GM20431 (cell line): Measurements from ENCODE around the gene SOX6.

ENCODE experiments used
- in situ Hi-C: fragments of 300-500 bp; cut with MseI, MboI; formaldehyde crosslinking; loops from one replicate; pipeline ENCODE4 v1.15.0; 2020; ENCODE audit warnings: low sequenced_read_pairs; ENCODE audit not compliant: unreplicated experiment

SOX6 gene

GRCh38 chr11:16367252-16367651 lies 10.9 kb upstream of the SOX6 start:
- in situ Hi-C loops = no loop called here

DNA sequence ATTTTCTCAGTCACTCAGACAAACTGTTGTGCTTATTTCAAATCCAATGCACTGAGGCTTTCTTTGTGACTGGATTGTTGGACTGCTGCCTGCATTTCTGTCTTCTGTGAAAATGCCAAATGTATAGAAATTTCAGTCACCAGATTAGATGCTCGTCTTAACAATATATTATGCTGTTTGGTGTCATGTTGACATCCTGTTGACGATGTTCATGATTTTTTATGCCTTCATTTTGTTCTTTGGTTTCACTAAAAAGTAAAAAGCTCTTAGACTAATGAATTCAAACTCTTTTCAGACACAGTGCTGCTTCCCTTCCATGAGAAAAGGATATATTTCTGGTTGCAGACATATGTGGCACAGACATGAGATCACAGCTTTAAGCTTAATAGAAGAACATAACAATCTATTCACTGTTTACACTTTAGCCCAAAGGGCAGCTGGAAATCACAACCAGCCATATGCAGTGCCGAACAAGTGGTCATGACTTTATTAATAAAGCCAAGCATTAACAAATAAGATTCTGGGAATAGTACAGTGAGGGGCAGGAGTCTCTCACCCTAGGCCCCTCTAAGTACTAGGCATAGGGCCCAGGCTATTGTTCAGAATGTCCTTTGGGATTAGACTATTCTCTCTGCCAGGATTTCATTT lies 9.4 kb upstream of the SOX6 start:
- in situ Hi-C loops = no loop called here

DNA sequence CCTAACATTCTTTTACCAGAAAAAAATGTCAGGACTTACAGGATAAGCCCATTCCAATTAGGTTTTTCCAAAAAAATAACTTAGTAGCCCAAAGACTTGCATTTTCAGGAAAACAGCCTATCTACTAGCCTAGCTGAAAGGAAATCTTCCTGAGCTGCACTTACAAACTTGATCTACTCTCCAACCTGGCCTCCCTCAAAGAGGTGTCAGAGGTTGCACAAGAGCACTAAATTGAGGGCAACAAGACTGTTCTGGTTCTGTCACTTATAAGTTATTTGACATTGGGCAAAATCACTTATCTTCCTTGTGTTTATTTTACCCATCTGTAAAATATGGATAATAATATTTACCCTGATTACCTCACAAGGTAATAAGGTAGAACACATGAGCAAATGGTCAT lies 7.9 kb upstream of the SOX6 start:
- in situ Hi-C loops = no loop called here

DNA sequence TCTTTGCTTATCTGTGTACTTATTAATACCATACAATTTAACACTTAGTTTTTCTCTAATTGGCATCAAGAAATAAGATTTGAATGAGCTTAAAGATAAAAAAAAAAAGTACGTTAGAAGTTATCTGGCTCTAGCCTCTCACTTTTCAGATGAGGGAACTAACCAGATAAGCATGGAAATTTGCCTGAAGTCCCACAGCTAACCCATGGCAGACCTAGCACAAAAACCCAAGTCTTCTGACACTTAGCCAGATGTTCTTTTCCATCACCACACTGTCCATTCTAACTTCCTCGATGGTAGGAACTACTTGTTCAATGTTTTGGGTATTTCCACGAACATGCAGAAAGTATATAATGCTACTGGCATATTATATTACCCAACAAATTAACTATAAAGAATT lies 7.4 kb upstream of the SOX6 start:
- in situ Hi-C loops = no loop called here

DNA sequence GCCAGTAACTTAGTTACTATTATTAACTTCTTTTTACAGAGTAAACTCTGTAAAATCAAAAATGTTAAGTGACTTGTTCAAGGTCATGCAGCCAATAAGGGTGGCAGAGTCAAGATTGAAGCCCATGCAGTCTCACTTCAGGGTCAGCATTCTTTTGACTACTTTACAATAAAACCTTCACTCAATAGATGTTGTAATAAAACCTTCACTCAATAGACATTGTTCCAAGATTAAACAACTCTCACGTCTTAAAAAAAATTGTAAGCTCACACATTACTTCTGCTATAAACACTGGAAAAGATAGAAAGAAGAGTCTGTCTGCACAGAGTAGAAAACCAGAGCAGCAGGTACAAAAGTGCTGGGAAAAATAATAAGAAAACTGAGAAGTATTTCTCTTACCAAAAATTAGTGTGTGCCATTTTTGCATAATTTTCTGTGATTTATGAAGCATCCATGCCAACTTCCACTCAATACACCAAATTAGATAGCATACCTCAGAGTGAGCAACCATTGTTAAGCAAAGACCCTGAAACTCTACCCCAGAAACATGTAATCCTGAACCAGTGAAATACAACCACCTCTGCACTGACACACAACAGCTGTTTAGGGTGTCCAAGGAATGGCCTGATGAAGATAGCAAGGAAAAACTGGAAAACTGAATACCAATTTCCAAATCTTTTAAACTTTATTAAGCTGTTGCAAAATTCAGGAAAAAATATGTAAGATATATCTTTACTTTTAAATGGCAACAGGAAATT lies 4.9 kb upstream of the SOX6 start:
- in situ Hi-C loops = no loop called here

- in situ Hi-C loops = no loop called here
Observed at GRCh38 chr11:16359369-16359768, 3.0 kb upstream of the SOX6 start.

DNA sequence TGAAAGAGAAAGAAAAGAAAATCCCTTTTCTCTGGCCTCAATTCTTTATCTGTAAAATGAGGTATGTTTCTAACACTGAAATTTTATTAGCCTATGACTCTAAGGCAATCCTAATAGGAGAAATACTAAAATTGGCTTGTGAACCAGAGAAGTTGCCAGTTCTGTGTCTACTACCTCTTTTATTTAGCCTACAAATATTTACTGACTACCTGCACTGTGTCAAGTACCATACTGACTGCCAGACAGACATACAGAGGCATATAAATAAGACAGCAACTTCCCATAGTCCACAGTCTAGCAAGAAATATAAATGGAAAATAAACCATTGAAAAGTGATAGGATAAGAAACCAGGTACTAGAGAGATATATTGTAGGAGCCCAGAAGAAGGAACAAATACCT lies 2.4 kb upstream of the SOX6 start:
- in situ Hi-C loops = no loop called here

DNA sequence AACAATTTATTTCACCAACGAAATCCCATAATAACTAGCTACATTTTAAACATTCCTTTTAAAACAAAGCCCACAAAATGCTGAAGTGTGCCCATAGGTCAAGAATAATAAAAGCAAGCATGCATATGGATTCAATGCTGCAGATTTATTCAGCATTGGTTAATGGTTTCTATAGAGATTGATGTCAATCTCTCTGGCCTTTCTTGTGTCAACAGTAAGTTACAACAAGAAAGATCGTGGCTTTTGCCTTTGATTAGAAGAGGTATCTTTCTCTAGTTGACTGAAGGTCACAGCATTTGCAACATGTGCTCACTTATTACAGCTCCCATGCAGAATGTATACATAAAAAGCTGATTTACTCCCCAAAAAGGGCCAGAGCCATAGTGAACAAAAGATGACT lies 1.4 kb upstream of the SOX6 start:
- in situ Hi-C loops = no loop called here

DNA sequence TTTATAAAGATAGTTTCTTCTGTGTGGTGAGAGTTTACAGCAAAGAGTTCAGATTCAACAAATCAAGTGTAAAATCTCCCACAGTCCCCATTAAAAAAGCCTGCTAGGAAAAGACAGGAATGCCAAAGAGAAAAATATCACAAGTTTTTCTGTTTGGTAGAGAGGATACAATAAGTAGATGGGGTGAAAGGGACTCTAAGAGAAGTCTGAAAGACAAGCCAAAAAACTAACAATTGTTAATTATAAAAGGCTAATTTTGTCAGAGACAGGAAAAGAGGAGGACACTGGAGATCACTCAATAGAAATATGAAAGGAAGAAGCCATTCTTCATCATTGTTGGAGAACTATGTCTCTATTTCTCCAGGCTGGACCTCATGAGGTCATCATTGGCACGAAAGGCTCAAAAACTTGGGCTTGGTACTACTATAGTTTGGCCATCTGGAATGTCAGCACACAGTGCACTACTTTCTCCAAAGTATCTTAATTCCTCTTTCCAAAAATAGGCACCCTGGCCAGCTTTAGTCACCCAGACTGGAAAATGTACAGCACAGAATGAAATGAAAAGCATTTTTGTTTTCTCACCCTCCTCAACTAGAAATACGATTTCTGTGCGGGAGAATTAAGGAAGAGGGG lies 531 bp upstream of the SOX6 start:
- in situ Hi-C loops = no loop called here

GRCh38 chr11:16352707-16353106 lies 3.6 kb downstream of the SOX6 start:
- in situ Hi-C loops = no loop called here

DNA sequence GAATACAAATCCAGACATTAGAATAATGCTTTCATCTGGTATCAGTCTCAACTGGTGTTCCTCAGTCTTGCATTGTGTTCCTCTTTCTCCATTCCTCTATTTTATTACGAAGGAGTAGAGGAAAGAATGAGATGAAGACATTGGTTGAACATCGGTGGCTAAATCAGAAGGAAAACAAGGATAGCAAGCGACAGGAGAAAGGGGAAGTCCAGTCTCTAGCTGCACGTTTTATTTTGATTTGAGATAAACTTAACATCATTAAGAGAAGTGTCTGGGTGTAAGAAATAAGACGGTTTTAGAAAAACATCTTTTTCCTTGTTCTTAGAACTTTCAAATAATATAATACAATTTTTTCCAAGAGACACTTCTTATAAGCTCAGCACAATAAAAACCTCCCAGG lies 6.2 kb downstream of the SOX6 start:
- in situ Hi-C loops = no loop called here

GRCh38 chr11:16347928-16348685 lies 8.2 kb downstream of the SOX6 start:
- in situ Hi-C loops = no loop called here

DNA sequence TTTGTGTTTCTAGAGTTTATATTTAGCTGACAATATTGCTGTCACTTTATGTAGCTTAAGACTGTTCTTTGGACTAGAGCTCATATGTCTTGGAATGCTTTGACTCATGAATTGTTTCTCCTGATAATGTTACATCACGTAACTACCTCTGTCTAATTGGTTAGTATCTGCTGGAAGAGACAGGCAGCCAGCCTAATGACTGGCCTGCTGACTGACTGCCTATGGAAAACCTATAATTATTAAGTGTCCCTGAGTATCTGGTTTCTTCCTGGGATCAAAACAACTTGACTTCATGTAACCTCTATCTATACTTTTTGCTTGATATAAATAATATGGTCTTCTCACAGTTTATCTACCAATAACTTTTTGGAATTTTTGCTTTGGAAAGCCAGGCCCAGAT lies 9.4 kb downstream of the SOX6 start:
- in situ Hi-C loops = no loop called here

DNA sequence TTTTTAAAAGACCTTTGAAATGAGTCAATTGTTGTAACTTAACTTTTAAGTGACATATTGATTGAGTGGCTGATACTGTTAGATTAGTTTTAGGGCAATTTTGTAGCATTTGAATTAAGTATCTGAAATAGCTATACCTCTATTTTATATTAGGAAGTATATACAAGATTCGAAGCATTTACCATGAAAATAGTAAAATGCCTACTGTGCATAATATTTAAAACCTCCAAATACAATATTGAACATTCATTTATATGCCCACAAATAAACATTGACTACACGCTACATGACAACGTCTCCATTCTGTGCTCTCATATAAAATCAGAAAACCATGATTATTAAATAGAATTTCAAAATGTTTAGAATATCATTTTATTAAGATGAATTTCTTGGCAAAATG lies 14.5 kb downstream of the SOX6 start:
- in situ Hi-C loops = no loop called here

DNA sequence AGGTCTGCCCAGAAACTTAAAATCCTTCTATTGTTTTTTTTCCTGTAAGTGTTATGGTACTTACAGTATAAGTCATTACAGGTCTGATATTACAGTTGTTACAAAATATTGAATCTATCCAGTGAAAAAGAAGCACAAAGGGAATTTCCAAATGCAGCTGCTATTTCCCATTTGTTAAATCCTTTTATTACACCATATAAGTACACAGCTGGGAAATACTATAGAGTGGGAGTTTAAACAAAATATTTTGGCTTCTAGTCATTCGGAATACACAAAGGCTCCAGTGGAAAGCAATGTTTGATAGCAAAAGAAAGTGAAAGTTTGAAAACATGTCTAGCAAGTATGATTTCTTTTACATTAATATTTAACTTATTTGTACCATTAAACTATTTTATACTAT lies 18.0 kb downstream of the SOX6 start:
- in situ Hi-C loops = no loop called here

GRCh38 chr11:16337421-16338213 lies 18.7 kb downstream of the SOX6 start:
- in situ Hi-C loops = no loop called here

GRCh38 chr11:16336721-16337120 lies 19.6 kb downstream of the SOX6 start:
- in situ Hi-C loops = no loop called here

- in situ Hi-C loops = no loop called here
Observed at GRCh38 chr11:16336204-16336603, 20.1 kb downstream of the SOX6 start.

GRCh38 chr11:16335236-16335962 lies 20.9 kb downstream of the SOX6 start:
- in situ Hi-C loops = no loop called here
